Common myeloid progenitor, CD34-positive (primary cell): ENCODE data around the gene MTTP.

Experiments used
- CTCF ChIA-PET: fragments of 350-600 bp; sonication (Branson Sonifier 250); formaldehyde crosslinking; loops from one replicate; lab custom pipeline; 2021; ENCODE audit warnings: antibody characterized with exemption; lab: Charles Lee
- POLR2A ChIA-PET: fragments of 350-600 bp; sonication (Branson Sonifier 250); formaldehyde crosslinking; loops from one replicate; lab custom pipeline; 2021; ENCODE audit warnings: antibody characterized with exemption; lab: Charles Lee
- DNase-seq, 3 donors: peaks; one replicate each; pipeline versions ENCODE4 v3.0.0 to v3.0.0-alpha.2; 2013
- H3K27ac ChIP-seq, 2 experiments: 1 replicate in 1 of 2; 2 replicates in 1 of 2; pipeline ENCODE4 v1.7.0; 2013; ENCODE audit warnings: inconsistent platforms in 2 of 2, low read length in 2 of 2, mild to moderate bottlenecking in 2 of 2, low read depth in 1 of 2, moderate library complexity in 1 of 2; ENCODE audit not compliant: severe bottlenecking in 2 of 2, insufficient read depth in 1 of 2, poor library complexity in 1 of 2
- H3K27me3 ChIP-seq, 5 experiments: replicated peaks in 2 of 5; 1 replicate in 3 of 5; 2 replicates in 2 of 5; pipeline versions ENCODE4 v1.6.1 to v1.7.0; 2013; ENCODE audit warnings: low read length in 4 of 5, mild to moderate bottlenecking in 2 of 5, moderate library complexity in 2 of 5, inconsistent platforms in 1 of 5; ENCODE audit not compliant: insufficient read depth in 5 of 5, control insufficient read depth in 4 of 5
- H3K36me3 ChIP-seq, 4 experiments: 1 replicate in 2 of 4; 2 replicates in 2 of 4; pipeline versions ENCODE4 v1.6.1 to v1.7.0; 2013; ENCODE audit warnings: low read length in 3 of 4, control low read depth in 1 of 4, mild to moderate bottlenecking in 1 of 4; ENCODE audit not compliant: control insufficient read depth in 4 of 4, insufficient read depth in 4 of 4
- H3K4me1 ChIP-seq, 4 experiments: 1 replicate in 3 of 4; 2 replicates in 1 of 4; pipeline versions ENCODE4 v1.6.1 to v1.7.1; 2013; ENCODE audit warnings: low read length in 3 of 4, mild to moderate bottlenecking in 3 of 4, control low read depth in 1 of 4, inconsistent platforms in 1 of 4, moderate library complexity in 1 of 4; ENCODE audit not compliant: control insufficient read depth in 4 of 4, insufficient read depth in 4 of 4; ENCODE audit errors: control extremely low read depth in 1 of 4
- H3K4me3 ChIP-seq, 7 experiments: 1 replicate in 4 of 7; 2 replicates in 3 of 7; pipeline versions ENCODE4 v1.5.1 to v1.7.0; 2013; ENCODE audit warnings: mild to moderate bottlenecking in 7 of 7, low read length in 6 of 7, moderate library complexity in 6 of 7, inconsistent platforms in 2 of 7, low read depth in 2 of 7, control low read depth in 1 of 7; ENCODE audit not compliant: insufficient read depth in 4 of 7, control insufficient read depth in 1 of 7; ENCODE audit errors: extremely low read depth in 1 of 7
- H3K9me3 ChIP-seq, 5 experiments: 1 replicate in 4 of 5; 2 replicates in 1 of 5; pipeline versions ENCODE4 v1.6.1 to v1.7.1; 2013; ENCODE audit warnings: low read length in 4 of 5, mild to moderate bottlenecking in 2 of 5, inconsistent platforms in 1 of 5, low read depth in 1 of 5, moderate library complexity in 1 of 5; ENCODE audit not compliant: control insufficient read depth in 4 of 5, insufficient read depth in 2 of 5; ENCODE audit errors: control extremely low read depth in 1 of 5
- WGBS: methylation state at CpG from one replicate; pipeline ENCODE4 v1.1.5; 2013; ENCODE audit not compliant: insufficient coverage; 5-methylcytosine and 5-hydroxymethylcytosine counted together

The MTTP gene

DNA sequence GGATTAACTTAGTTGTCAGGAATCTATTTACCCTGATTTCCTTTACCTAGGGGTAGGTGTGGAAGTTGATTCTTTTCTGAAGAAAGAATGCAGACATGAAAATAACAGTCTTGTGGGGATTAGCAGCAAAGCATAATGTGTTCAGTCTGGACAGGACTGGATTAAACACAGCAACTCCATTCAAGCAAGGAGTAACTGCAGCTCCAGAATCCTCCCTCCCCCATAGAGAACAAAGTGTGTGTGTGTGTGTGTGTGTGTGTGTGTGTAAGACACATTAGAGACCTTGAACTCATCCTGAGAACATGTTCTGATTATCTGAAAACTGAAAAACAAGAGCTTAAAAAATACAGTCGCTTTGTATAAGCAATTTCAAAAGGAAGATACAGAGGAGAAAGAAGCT is 73.7 kb downstream of the MTTP start:
- Histone ChIP-seq H3K4me3 (no peak overlapping the region), H3K4me1 (no peaks in the 10 kb centered on the region), H3K36me3 (no peaks in the 10 kb centered on the region), H3K27me3 (no peaks in the 10 kb centered on the region), H3K9me3 (peaks cover 0 to 4% (median 0%) of the 10 kb centered on the region in 5 experiments), H3K27ac (no peak overlapping the region)
- DNase-seq, result no peak
- POLR2A ChIA-PET, result no interaction called here
- CTCF ChIA-PET, result interaction anchor here (1.2 kb wide), 1 partner anchor 11 kb away, joined by 3 read pairs; no protein-coding TSS in a partner anchor
- WGBS, result 100% methylated on average over 1 of the region's 1 CpG

DNA sequence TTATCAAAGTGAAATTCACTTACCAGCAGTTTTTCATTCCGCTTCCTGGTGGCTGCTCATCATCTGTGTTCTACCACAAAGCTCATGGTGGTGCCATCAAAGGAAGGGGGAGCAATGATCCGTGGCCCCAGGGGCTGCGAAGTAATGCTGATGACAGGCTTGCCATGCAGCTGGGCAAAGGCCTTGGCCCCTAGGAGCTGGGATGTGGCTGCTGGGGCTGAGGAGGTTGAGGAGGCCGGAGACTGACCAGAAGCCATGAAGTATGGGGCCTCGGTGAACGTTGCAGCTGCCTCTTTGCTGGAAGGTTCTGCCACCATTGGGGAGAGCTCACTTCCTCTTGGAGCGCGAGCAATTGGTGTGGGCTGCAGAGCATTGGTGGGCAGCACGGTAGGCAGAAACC is 74.6 kb downstream of the MTTP start:
- H3K27me3 ChIP-seq, result no peaks in the 10 kb centered on the region
- CTCF ChIA-PET, result no interaction called here
- H3K4me1 ChIP-seq, result no peaks in the 10 kb centered on the region
- DNase-seq, result no peak
- peaks cover 0 to 5% (median 0%) of the 10 kb centered on the region in 5 experiments for H3K9me3 ChIP-seq
- POLR2A ChIA-PET, result no interaction called here
- WGBS, result 98% methylated on average over 9 of the region's 9 CpGs
- no peak overlapping the region for H3K27ac ChIP-seq
- H3K4me3 ChIP-seq, result no peak overlapping the region
- no peaks in the 10 kb centered on the region for H3K36me3 ChIP-seq

DNA sequence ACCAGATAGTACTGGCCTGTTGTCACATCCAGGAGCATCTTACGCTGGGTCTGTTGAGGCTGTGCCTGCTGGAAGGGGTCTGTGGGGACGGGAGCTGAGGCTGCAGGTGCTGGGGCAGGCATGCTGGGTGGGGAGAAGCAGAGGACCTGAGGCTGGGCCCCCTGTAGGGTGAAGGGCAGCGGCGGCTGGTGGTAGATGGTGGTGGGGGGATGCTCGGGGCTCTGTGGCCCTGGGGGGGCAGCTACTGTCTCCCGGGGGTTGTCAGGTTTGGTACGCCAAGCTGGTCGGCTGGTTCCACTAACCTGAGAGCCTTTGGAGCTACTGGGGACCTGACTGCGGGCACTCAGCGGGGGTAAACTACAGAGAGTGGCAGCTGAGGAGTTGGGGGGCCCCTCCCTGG is 75.2 kb downstream of the MTTP start:
- WGBS, result 96% methylated on average over 5 of the region's 10 CpGs
- Histone ChIP-seq H3K27ac (no peak overlapping the region), H3K36me3 (no peaks in the 10 kb centered on the region), H3K9me3 (peaks cover 0 to 5% (median 0%) of the 10 kb centered on the region in 5 experiments), H3K4me3 (no peak overlapping the region), H3K27me3 (no peaks in the 10 kb centered on the region), H3K4me1 (no peaks in the 10 kb centered on the region)
- POLR2A ChIA-PET, result no interaction called here
- CTCF ChIA-PET, result no interaction called here
- DNase-seq, result no peak

DNA sequence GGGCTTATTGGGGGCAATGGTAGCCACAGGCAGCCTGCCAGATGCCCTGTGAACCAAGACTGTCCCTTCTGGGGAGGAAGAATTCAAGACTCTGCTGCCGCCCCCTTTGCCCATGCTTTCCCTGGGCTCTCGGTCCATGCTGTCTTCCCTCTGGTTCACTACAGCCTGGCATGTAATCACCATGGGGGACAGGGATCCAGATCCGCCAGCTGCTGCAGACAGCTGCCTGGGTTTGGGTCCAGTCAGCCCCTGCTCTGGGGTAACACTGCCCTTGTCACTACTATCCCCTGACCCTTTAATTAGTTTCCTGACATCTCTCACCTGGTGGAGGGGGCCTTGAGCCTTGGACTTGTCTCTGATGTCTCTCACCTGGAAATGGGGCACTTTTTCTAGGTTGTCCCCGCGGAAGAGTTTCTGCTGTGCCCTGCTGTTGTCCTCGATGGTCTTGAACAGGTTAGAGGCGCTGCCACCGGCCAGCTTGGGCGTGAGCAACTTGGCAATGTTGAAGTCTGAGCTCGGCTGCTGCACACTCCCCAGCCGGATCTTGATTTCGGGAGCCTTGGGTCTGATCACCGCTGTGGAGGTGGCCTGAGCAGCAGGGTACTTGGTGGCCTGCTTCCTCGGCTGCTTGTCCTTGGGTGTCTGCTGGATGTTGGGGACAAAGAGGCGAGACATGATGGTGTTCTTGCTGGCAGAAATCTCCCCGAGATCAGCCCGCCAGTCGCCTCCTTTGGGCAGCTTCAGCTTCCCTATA is 76.6 kb downstream of the MTTP start:
- no peak overlapping the region for H3K27ac ChIP-seq
- ChIA-PET POLR2A (no interaction called here), CTCF (no interaction called here)
- H3K27me3 ChIP-seq, result no peaks in the 10 kb centered on the region
- H3K4me1 ChIP-seq, result no peaks in the 10 kb centered on the region
- H3K4me3 ChIP-seq, result no peak overlapping the region
- no peaks in the 10 kb centered on the region for H3K36me3 ChIP-seq
- peaks cover 0 to 5% (median 0%) of the 10 kb centered on the region in 5 experiments for H3K9me3 ChIP-seq
- DNase-seq, result no peak
- WGBS, result 96% methylated on average over 13 of the region's 18 CpGs

DNA sequence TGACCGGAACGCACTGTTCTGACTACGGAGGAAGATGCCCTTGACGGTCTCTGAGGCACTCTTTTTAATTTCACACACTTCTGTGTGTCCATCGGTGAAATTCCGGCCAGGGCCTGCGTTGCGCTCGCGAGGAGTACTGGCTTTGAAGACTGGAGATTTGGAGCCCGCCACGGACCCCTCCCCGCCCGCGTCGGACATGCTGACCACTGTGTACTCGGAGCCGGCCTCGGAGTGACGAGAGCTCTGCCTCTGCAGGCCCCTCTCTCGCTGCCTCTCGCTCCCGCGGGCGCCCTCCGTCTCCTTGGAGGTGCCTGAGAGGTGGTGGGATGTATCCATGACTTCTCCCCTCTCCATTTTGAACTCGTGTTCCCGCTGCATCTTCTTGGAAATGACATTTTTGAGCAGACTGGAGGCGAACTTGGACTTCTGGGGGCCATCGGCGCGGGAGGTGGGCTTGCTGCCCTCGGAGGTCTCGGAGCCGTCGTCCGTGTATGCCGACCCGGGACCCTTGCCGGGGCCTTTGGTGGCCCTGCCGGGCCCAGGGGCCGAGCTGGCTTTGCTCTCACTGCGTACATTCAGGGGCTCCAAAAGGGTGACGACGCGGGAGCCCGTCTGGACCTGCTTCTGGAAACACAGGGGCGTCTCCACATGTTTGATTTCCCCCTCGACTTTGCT is 77.3 kb downstream of the MTTP start:
- ChIA-PET CTCF (interaction anchor here (1.0 kb wide), 1 partner anchor 8 kb away, joined by 3 read pairs; no protein-coding TSS in a partner anchor), POLR2A (no interaction called here)
- DNase-seq, result no peak

DNA sequence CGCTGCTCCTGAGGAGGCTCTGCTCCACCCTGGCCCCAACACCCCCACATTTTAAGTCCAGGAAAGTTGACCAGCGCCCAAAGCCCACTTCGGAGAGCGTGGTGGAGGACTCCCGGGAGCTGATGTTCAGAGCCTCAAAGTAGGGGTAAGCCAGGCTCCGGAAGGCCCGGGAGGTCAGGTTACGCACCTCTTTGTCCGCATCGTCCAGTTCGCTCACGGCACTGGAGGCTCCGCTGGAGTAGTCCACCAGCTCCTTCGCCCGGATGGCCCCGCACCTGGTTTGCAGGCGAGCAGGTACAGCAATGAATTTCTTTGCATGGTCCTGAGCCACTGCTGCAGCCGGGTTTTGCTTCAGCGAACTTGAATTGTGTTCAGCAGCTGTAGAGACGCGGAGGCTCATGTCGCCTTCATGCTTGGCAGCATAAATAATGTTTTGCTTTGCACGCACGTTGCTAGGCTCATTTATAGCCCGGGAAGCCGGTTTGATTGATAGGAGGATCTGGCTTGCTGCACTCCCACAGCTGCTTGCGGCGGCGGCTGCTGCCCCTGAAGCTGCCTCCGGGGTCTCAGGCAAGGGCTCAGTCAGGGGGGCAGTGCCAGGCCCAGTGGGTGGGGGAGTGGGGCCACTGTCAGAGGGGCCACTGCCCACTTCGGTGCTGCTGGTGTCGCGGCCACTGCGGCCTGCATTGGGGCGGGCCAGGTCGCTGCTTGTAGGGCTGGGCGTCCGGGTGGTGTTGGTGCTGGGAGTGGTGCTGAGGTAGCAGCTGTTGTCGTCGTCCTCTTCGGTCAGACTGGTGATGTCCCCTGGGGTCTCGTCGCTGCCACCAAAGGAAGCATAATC is 78.2 kb downstream of the MTTP start:
- no peaks in the 10 kb centered on the region for H3K4me1 ChIP-seq
- peaks cover 0 to 5% (median 0%) of the 10 kb centered on the region in 5 experiments for H3K9me3 ChIP-seq
- no peak overlapping the region for H3K4me3 ChIP-seq
- ChIA-PET CTCF (interaction anchor here (1.0 kb wide), 1 partner anchor 9 kb away, joined by 3 read pairs; no protein-coding TSS in a partner anchor), POLR2A (no interaction called here)
- no peak overlapping the region for H3K27ac ChIP-seq
- no peaks in the 10 kb centered on the region for H3K36me3 ChIP-seq
- H3K27me3 ChIP-seq, result no peaks in the 10 kb centered on the region
- no peak for DNase-seq
- WGBS, result 94% methylated on average over 41 of the region's 43 CpGs

More for the DNA sequence above, 77.3 kb downstream of the MTTP start:
- Histone ChIP-seq H3K36me3 (no peaks in the 10 kb centered on the region), H3K27me3 (no peaks in the 10 kb centered on the region), H3K27ac (no peak overlapping the region), H3K4me1 (no peaks in the 10 kb centered on the region), H3K9me3 (peaks cover 0 to 5% (median 0%) of the 10 kb centered on the region in 5 experiments), H3K4me3 (no peak overlapping the region)
- WGBS, result 96% methylated on average over 47 of the region's 49 CpGs
